Ovary (tissue), 9 donors: ENCODE results near the gene E2F6. TPM values are rescaled to one million over a fixed set of nuclear protein-coding genes. Genes with fewer than 3 reads are reported as not detected.
"Not testable (repeated sequence)": the region's sequence is repeated elsewhere in the genome, so short reads cannot be mapped to it uniquely, and the experiment has no call there.

ENCODE experiments used
- DNase-seq, 5 donors: peaks; one replicate each; pipeline ENCODE4 v3.0.0-alpha.2; 2019 to 2020
- H3K27ac ChIP-seq, 2 donors: fragments of 200-600 bp; one replicate each; pipeline versions ENCODE4 v1.5.1 to v1.8.0; 2019 to 2022
- H3K27me3 ChIP-seq: fragments of 200-600 bp; one replicate; pipeline ENCODE4 v1.8.0; 2022
- H3K36me3 ChIP-seq: fragments of 200-600 bp; sonication (generic); one replicate; pipeline ENCODE4 v1.5.1; 2019
- H3K4me1 ChIP-seq: one replicate; pipeline ENCODE4 v1.8.1; 2013; ENCODE audit warnings: mild to moderate bottlenecking, moderate library complexity; ENCODE audit not compliant: insufficient read depth
- H3K4me3 ChIP-seq: fragments of 200-600 bp; sonication (generic); one replicate; pipeline ENCODE4 v1.5.1; 2017
- H3K9me3 ChIP-seq, 2 donors: fragments of 200-600 bp in 1 of 2; sonication (generic) in 1 of 2; one replicate each; pipeline versions ENCODE4 v1.5.1 to v1.8.1; 2013 to 2019; ENCODE audit warnings: mild to moderate bottlenecking in 1 of 2, moderate library complexity in 1 of 2
- CTCF ChIP-seq, 3 donors: fragments of 450-650 bp in 2 of 3; fragments of 200-600 bp in 1 of 3; IDR thresholded peaks; one replicate each; pipeline versions ENCODE4 v1.5.1 to v1.8.0; 2016 to 2022; ENCODE audit warnings: antibody characterized with exemption in 3 of 3, mild to moderate bottlenecking in 1 of 3
- EP300 ChIP-seq: sonication (generic); formaldehyde crosslinking; IDR thresholded peaks from one replicate; pipeline ENCODE4 v1.6.1; 2017; ENCODE audit warnings: antibody characterized with exemption
- POLR2A ChIP-seq: fragments of 450-650 bp; IDR thresholded peaks from one replicate; pipeline ENCODE4 v1.6.1; 2017; ENCODE audit warnings: antibody characterized with exemption, mild to moderate bottlenecking, moderate library complexity
- WGBS, 3 donors: extraction: QIAGEN DNeasy Blood & Tissue Kit in 1 of 3; methylation state at CpG; one replicate each; pipeline versions ENCODE4 v1.1.5 to v1.1.7; 2013 to 2017; 5-methylcytosine and 5-hydroxymethylcytosine counted together
- intact Hi-C, 4 donors: fragments of 100-400 bp; cut with DNase I; formaldehyde crosslinking; loops; one replicate each; pipeline versions ENCODE4 v1.11.0 to v1.15.1; 2022 to 2023
- polyA plus RNA-seq, 2 donors: library from polyadenylated mRNA; stranded (reverse); fragments of 200-250 nt in 1 of 2; fragments of 350-450 nt in 1 of 2; fragmentation: Illumina TruSeq in 1 of 2; extraction: RNeasy Lipid Tissue Mini Kit (QIAGEN cat#74804) in 1 of 2; gene quantifications; one replicate each; pipeline ENCODE4 v1.2.3, GENCODE V29; 2013 to 2014
- total RNA-seq, 7 donors: library from RNA; depleted of rRNA in 2 of 7; stranded (reverse); fragments of >200 nt in 2 of 7; fragmentation: NEBNext Ultra II Directional in 3 of 7; extraction: Animal tissue kit (Norgen Biotek cat#: 25700) in 3 of 7; gene quantifications; one replicate each; pipeline versions ENCODE4 v1.1.0 to v1.2.4, GENCODE V29; 2016 to 2023
- donor health status: DM: no; HTN: no; CAD: no; lungs with moderate emphysema.
- donor health status: DM: no; HTN: no; CAD: no.
- donor health status: Bipolar disorder and iron deficiency.
- donor health status: DM: yes; HTN: yes; CAD: no.
- donor health status: DM: no; HTN: no; CAD: no.
- donor health status: DM: yes; HTN: yes; CAD: no.

E2F6 gene
- total and polyA plus RNA-seq, 9 donors: 9.9 to 19.6 (median 14.9) TPM

- H3K9me3 ChIP-seq: no peaks in the 10 kb centered on the region
- TF ChIP-seq CTCF (IDR thresholded peaks at IDR 0.05): no peak
- TF ChIP-seq POLR2A: no peak
- peaks cover 8% of the 10 kb centered on the region for H3K4me1 ChIP-seq
- intact Hi-C loops: loop anchor here in 1 of 4 donors (5.0 kb wide), 1 partner anchor 65 kb away; the partner anchor contains the start of gene ROCK2
- 53 to 59% (median 53%) methylated on average over 6 of the region's 6 CpGs for WGBS, 3 donors
- H3K36me3 ChIP-seq: no peaks in the 10 kb centered on the region
- DNase-seq: no peak
- H3K27me3 ChIP-seq: no peaks in the 10 kb centered on the region
- H3K4me3 ChIP-seq: no peak overlapping the region
- no peak overlapping the region for H3K27ac ChIP-seq
Observed at GRCh38 chr2:11407413-11407812, 58.5 kb downstream of the E2F6 start.

GRCh38 chr2:11406958-11407381, 59.0 kb downstream of the E2F6 start:
- WGBS, 3 donors: 29 to 34% (median 30%) methylated on average over 3 of the region's 3 CpGs
- intact Hi-C loops: loop anchor here in 1 of 4 donors (5.0 kb wide), 1 partner anchor 65 kb away; the partner anchor contains the start of gene ROCK2
- no peak overlapping the region for H3K4me3 ChIP-seq

GRCh38 chr2:11406267-11406957, 59.5 kb downstream of the E2F6 start:
- 13 to 18% (median 15%) methylated on average over 18 of the region's 18 CpGs for WGBS, 3 donors
- Histone ChIP-seq H3K9me3 (no peaks in the 10 kb centered on the region), H3K36me3 (no peaks in the 10 kb centered on the region), H3K4me3 (no peak overlapping the region), H3K4me1 (peaks cover 8% of the 10 kb centered on the region), H3K27me3 (no peaks in the 10 kb centered on the region), H3K27ac (peak overlapping the region in 1 of 2 donors; percentile 8)
- TF ChIP-seq POLR2A: no peak
- no peak for TF ChIP-seq CTCF (IDR thresholded peaks at IDR 0.05)
- no peak for TF ChIP-seq EP300
- intact Hi-C loops: loop anchor here in 1 of 4 donors (5.0 kb wide), 1 partner anchor 64 kb away; the partner anchor contains the start of gene ROCK2
- no peak for DNase-seq

More at GRCh38 chr2:11406958-11407381, 59.0 kb downstream of the E2F6 start:
- TF ChIP-seq EP300 (no peak), POLR2A (no peak), CTCF (IDR thresholded peaks at IDR 0.05) (no peak)
- peak; percentile 49 to 74 (median 59) for DNase-seq
- Histone ChIP-seq H3K9me3 (no peaks in the 10 kb centered on the region), H3K27ac (no peak overlapping the region), H3K27me3 (no peaks in the 10 kb centered on the region), H3K4me1 (peaks cover 8% of the 10 kb centered on the region), H3K36me3 (no peaks in the 10 kb centered on the region)

DNA sequence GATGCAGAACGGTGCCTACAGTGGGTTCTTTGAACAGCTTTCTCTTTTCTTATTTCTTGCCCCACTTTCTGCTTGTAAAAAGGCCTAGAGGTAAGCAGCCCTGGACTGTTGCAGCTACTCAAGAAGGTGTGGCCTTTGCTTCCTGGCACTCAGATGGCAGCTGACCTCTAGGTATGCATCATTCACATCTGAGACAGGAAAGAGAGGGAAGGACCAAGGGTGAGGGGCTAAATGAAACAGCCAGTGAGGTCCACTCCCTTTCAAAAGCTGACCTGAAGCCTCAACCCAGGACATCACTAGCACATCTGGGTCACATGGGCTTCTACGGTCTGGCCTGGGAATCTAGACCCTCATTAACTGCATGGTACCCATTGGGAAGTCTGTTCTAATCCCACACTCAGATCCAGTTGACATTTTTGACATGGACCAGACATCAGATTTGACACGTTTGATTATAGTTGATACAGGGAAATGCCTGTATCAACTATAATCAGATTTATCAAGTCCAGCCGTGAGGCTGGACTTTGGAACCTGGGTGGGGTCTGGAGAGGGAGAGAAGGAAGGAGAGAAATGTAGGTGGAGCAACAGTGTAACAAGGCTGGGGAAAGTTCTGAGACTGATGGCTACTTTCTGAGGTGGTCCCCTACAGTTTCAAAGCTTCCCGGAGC, 60.2 kb downstream of the E2F6 start:
- H3K27ac ChIP-seq: peak overlapping the region in 1 of 2 donors; percentile 8
- H3K9me3 ChIP-seq: no peaks in the 10 kb centered on the region
- H3K27me3 ChIP-seq: no peaks in the 10 kb centered on the region
- no peak for TF ChIP-seq POLR2A
- no peak for TF ChIP-seq EP300
- TF ChIP-seq CTCF (IDR thresholded peaks at IDR 0.05): no peak
- no peaks in the 10 kb centered on the region for H3K36me3 ChIP-seq
- intact Hi-C loops: loop anchor here in 1 of 4 donors (5.0 kb wide), 1 partner anchor 63 kb away; the partner anchor contains the start of gene ROCK2
- no peak overlapping the region for H3K4me3 ChIP-seq
- WGBS, 3 donors: 67 to 76% (median 75%) methylated on average over 5 of the region's 5 CpGs
- H3K4me1 ChIP-seq: peaks cover 8% of the 10 kb centered on the region
- DNase-seq: no peak

DNA sequence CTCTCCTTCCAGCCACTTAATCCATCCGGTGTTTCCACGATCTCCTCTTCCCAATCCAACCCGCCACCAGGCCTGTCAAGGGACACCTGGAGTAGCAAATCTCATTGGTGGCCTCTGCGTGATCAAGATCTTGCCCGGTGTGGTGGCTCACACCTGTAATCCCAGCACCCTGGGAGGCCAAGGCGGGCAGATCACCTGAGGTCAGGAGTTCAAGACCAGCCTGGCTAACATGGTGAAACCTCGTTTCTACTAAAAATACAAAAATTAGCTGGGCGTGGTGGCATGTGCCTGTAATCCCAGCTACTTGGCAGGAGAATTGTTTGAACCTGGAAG, 60.9 kb downstream of the E2F6 start:
- H3K4me1 ChIP-seq, H3K9me3 ChIP-seq, DNase-seq, H3K4me3 ChIP-seq, H3K27ac ChIP-seq, H3K27me3 ChIP-seq, H3K36me3 ChIP-seq: not testable (repeated sequence)
- intact Hi-C loops: loop anchor here in 1 of 4 donors (5.0 kb wide), 1 partner anchor 63 kb away; the partner anchor contains the start of gene ROCK2
- WGBS, 3 donors: 83 to 90% (median 86%) methylated on average over 8 of the region's 8 CpGs
